Measurements from ENCODE around the gene SRP54. TPM values are rescaled to one million over a fixed set of nuclear protein-coding genes. Genes with fewer than 3 reads are reported as not detected.

Gene SRP54
- total and polyA plus RNA-seq, 2 of the 13 experiments (the other 11 are each of a cell fraction or from before 2014, with no cell fraction given) = 42.2 to 207 TPM

DNA sequence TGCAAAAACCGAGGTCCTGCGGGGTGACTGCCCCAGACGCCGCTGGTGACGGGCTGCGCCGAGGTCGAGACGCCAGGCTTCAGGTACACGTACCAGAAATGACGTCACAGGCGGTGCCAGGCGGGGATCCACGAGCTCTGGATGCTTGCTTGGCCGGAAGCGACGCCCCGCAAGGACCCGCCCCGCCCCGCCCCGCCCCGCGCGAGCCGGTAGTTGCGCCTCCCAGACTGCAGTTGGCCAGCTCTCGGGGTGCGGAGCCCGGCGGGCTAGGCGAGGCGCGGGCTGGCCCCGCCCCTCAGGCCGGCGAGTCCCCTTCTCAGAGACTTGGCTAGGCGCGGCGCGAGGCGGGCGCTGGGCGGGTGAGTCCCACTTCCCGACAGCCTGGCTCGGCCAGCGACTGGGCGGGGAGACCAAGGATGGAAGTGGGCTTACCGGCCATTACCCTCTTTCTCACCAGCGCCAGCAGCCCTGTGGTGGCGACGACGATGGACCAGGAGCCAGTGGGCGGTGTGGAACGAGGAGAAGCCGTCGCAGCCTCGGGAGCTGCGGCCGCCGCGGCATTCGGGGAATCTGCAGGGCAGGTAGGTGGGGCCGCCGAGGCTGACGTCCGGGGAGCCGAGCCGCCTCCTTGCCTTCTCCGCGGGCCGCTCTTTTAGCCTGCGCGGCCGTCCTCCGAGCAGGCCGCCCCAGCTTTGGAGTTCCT, 63.4 kb downstream of the SRP54 start, which contains the start of gene FAM177A1 (continued):
- TF ChIP-seq, protein P1, sequence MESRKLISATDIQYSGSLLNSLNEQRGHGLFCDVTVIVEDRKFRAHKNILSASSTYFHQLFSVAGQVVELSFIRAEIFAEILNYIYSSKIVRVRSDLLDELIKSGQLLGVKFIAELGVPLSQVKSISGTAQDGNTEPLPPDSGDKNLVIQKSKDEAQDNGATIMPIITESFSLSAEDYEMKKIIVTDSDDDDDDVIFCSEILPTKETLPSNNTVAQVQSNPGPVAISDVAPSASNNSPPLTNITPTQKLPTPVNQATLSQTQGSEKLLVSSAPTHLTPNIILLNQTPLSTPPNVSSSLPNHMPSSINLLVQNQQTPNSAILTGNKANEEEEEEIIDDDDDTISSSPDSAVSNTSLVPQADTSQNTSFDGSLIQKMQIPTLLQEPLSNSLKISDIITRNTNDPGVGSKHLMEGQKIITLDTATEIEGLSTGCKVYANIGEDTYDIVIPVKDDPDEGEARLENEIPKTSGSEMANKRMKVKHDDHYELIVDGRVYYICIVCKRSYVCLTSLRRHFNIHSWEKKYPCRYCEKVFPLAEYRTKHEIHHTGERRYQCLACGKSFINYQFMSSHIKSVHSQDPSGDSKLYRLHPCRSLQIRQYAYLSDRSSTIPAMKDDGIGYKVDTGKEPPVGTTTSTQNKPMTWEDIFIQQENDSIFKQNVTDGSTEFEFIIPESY (CRISPR knock-in tag; IDR thresholded peaks at IDR 0.05) = 0 out of 2 replicates have a peak, but pooled peaks have one; percentile 11
- peak; percentile 85; the same call in 1 of the 2 replicates for TF ChIP-seq GATAD2A (CRISPR knock-in tag; IDR thresholded peaks at IDR 0.05)
- TF ChIP-seq SUZ12 (IDR thresholded peaks at IDR 0.05; ENCODE audit: low read depth, low read length) = no peak
- peak; percentile 98 for TF ChIP-seq ZNF138 (CRISPR knock-in tag; IDR thresholded peaks at IDR 0.05; ENCODE audit: low read depth)
- peak; percentile 29; the same call in 1 of the 2 replicates for TF ChIP-seq HCFC1 (IDR thresholded peaks at IDR 0.05; ENCODE audit: low read depth, low read length)
- TF ChIP-seq ETV6 (CRISPR knock-in tag; conservative IDR thresholded peaks at IDR 0.05) = peak; percentile 51
- TF ChIP-seq, protein P2, sequence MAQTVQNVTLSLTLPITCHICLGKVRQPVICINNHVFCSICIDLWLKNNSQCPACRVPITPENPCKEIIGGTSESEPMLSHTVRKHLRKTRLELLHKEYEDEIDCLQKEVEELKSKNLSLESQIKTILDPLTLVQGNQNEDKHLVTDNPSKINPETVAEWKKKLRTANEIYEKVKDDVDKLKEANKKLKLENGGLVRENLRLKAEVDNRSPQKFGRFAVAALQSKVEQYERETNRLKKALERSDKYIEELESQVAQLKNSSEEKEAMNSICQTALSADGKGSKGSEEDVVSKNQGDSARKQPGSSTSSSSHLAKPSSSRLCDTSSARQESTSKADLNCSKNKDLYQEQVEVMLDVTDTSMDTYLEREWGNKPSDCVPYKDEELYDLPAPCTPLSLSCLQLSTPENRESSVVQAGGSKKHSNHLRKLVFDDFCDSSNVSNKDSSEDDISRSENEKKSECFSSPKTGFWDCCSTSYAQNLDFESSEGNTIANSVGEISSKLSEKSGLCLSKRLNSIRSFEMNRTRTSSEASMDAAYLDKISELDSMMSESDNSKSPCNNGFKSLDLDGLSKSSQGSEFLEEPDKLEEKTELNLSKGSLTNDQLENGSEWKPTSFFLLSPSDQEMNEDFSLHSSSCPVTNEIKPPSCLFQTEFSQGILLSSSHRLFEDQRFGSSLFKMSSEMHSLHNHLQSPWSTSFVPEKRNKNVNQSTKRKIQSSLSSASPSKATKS (CRISPR knock-in tag; IDR thresholded peaks at IDR 0.05) = peak; percentile 86; the same call in 1 of the 2 replicates
- TF ChIP-seq ATM (IDR thresholded peaks at IDR 0.05; ENCODE audit: borderline replicate concordance) = no peak
- TF ChIP-seq, protein P3, sequence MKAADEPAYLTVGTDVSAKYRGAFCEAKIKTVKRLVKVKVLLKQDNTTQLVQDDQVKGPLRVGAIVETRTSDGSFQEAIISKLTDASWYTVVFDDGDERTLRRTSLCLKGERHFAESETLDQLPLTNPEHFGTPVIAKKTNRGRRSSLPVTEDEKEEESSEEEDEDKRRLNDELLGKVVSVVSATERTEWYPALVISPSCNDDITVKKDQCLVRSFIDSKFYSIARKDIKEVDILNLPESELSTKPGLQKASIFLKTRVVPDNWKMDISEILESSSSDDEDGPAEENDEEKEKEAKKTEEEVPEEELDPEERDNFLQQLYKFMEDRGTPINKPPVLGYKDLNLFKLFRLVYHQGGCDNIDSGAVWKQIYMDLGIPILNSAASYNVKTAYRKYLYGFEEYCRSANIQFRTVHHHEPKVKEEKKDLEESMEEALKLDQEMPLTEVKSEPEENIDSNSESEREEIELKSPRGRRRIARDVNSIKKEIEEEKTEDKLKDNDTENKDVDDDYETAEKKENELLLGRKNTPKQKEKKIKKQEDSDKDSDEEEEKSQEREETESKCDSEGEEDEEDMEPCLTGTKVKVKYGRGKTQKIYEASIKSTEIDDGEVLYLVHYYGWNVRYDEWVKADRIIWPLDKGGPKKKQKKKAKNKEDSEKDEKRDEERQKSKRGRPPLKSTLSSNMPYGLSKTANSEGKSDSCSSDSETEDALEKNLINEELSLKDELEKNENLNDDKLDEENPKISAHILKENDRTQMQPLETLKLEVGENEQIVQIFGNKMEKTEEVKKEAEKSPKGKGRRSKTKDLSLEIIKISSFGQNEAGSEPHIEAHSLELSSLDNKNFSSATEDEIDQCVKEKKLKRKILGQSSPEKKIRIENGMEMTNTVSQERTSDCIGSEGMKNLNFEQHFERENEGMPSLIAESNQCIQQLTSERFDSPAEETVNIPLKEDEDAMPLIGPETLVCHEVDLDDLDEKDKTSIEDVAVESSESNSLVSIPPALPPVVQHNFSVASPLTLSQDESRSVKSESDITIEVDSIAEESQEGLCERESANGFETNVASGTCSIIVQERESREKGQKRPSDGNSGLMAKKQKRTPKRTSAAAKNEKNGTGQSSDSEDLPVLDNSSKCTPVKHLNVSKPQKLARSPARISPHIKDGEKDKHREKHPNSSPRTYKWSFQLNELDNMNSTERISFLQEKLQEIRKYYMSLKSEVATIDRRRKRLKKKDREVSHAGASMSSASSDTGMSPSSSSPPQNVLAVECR (CRISPR knock-in tag; IDR thresholded peaks at IDR 0.05; ENCODE audit: borderline replicate concordance) = peak; percentile 99
- TF ChIP-seq ZNF782 (CRISPR knock-in tag; IDR thresholded peaks at IDR 0.05; ENCODE audit: borderline replicate concordance) = peak; percentile 98
- no peak for TF ChIP-seq JUNB (CRISPR knock-in tag; IDR thresholded peaks at IDR 0.05; ENCODE audit: borderline replicate concordance)
- TF ChIP-seq ZNF101 (CRISPR knock-in tag; IDR thresholded peaks at IDR 0.05; ENCODE audit: borderline replicate concordance, low read depth) = no peak
- peak; percentile 95 for TF ChIP-seq MED13 (CRISPR knock-in tag; IDR thresholded peaks at IDR 0.05)
- no peak; the same call in none of the 2 replicates for TF ChIP-seq ZMYM3 (CRISPR knock-in tag; IDR thresholded peaks at IDR 0.05)
- TF ChIP-seq ZFP90 (CRISPR knock-in tag; IDR thresholded peaks at IDR 0.05; ENCODE audit: borderline replicate concordance) = peak; percentile 92
- no peak for TF ChIP-seq TCF12 (IDR thresholded peaks at IDR 0.05)
- peak; percentile 95 for TF ChIP-seq TCF12 (CRISPR knock-in tag; IDR thresholded peaks at IDR 0.05)
- TF ChIP-seq ZNF720 (CRISPR knock-in tag; IDR thresholded peaks at IDR 0.05) = no peak
- peak; percentile 99 for TF ChIP-seq KLF13 (CRISPR knock-in tag; IDR thresholded peaks at IDR 0.05)
- peak; percentile 98 for TF ChIP-seq MED8 (CRISPR knock-in tag; IDR thresholded peaks at IDR 0.05; ENCODE audit: insufficient replicate concordance)
- TF ChIP-seq PCBP1 (IDR thresholded peaks at IDR 0.05; ENCODE audit: borderline replicate concordance, low read depth, low read length) = no peak
- no peak; the same call in 1 of the 2 replicates for TF ChIP-seq ESRRA (CRISPR knock-in tag; IDR thresholded peaks at IDR 0.05; ENCODE audit: low read depth)
- TF ChIP-seq RFX5 (IDR thresholded peaks at IDR 0.05; ENCODE audit: low read depth, low read length) = peak; percentile 85
